DMS114 treated with DMSO at 0.1 percent for 48 hours (cell line): ENCODE data around the gene TNFSF13.
A peak's percentile ranks its signal among the peaks of the same experiment; 100 is the strongest.

ENCODE experiments used
- DNase-seq: peaks from one replicate; lab custom pipeline; 2025; ENCODE audit not compliant: unreplicated experiment; lab: John Stamatoyannopoulos, UW

Gene TNFSF13

GRCh38 chr17:7551396-7551795 lies 7.2 kb upstream of the TNFSF13 start:
- no peak for DNase-seq

- no peak for DNase-seq
These were observed 5.9 kb upstream of the TNFSF13 start for GRCh38 chr17:7552621-7553051.

GRCh38 chr17:7553356-7553755 lies 5.2 kb upstream of the TNFSF13 start:
- no peak for DNase-seq

- no peak for DNase-seq
These were observed 3.1 kb upstream of the TNFSF13 start for GRCh38 chr17:7555320-7555948.

GRCh38 chr17:7556627-7557026 lies 1.9 kb upstream of the TNFSF13 start:
- no peak for DNase-seq

GRCh38 chr17:7557147-7557764 lies 1.3 kb upstream of the TNFSF13 start:
- no peak for DNase-seq

- no peak for DNase-seq
These were observed 591 bp upstream of the TNFSF13 start for GRCh38 chr17:7557775-7558543.

- no peak for DNase-seq
These were observed 996 bp downstream of the TNFSF13 start for GRCh38 chr17:7559320-7560171.

- peak; percentile 39 for DNase-seq
These were observed 1.9 kb downstream of the TNFSF13 start for GRCh38 chr17:7560172-7561027.

- peak; percentile 67 for DNase-seq
These were observed 2.6 kb downstream of the TNFSF13 start for GRCh38 chr17:7561028-7561575.

GRCh38 chr17:7561589-7562207 lies 3.1 kb downstream of the TNFSF13 start, which contains the start of gene SENP3:
Gene SENP3, plus strand, starts transcription at chr17:7561919. Its CDS starts 1,158 bp downstream, at chr17:7563077.
- DNase-seq = peak; percentile 60

- DNase-seq = no peak
These were observed 3.7 kb downstream of the TNFSF13 start for GRCh38 chr17:7562208-7562605.

GRCh38 chr17:7563115-7563869 lies 4.7 kb downstream of the TNFSF13 start:
- DNase-seq = no peak

GRCh38 chr17:7569571-7569970 lies 11.0 kb downstream of the TNFSF13 start:
- DNase-seq = no peak

GRCh38 chr17:7570351-7570750 lies 11.8 kb downstream of the TNFSF13 start:
- DNase-seq = no peak

GRCh38 chr17:7572338-7572587 lies 13.7 kb downstream of the TNFSF13 start:
- no peak for DNase-seq

- peak; percentile 95 for DNase-seq
These were observed 14.2 kb downstream of the TNFSF13 start for GRCh38 chr17:7572588-7573323.

- DNase-seq = peak; percentile 46
These were observed 15.0 kb downstream of the TNFSF13 start for GRCh38 chr17:7573324-7574080.
